HG03460 (cell line): ENCODE data around the gene FGD2.
A peak's percentile ranks its signal among the peaks of the same experiment; 100 is the strongest.

Source experiments
- ATAC-seq: cut with Tn5 transposase; IDR thresholded peaks from one replicate; pipeline ENCODE4 v1.9.1; 2021; ENCODE audit not compliant: unreplicated experiment

The FGD2 gene, protein sequence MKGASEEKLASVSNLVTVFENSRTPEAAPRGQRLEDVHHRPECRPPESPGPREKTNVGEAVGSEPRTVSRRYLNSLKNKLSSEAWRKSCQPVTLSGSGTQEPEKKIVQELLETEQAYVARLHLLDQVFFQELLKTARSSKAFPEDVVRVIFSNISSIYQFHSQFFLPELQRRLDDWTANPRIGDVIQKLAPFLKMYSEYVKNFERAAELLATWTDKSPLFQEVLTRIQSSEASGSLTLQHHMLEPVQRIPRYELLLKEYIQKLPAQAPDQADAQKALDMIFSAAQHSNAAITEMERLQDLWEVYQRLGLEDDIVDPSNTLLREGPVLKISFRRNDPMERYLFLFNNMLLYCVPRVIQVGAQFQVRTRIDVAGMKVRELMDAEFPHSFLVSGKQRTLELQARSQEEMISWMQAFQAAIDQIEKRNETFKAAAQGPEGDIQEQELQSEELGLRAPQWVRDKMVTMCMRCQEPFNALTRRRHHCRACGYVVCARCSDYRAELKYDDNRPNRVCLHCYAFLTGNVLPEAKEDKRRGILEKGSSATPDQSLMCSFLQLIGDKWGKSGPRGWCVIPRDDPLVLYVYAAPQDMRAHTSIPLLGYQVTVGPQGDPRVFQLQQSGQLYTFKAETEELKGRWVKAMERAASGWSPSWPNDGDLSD

DNA sequence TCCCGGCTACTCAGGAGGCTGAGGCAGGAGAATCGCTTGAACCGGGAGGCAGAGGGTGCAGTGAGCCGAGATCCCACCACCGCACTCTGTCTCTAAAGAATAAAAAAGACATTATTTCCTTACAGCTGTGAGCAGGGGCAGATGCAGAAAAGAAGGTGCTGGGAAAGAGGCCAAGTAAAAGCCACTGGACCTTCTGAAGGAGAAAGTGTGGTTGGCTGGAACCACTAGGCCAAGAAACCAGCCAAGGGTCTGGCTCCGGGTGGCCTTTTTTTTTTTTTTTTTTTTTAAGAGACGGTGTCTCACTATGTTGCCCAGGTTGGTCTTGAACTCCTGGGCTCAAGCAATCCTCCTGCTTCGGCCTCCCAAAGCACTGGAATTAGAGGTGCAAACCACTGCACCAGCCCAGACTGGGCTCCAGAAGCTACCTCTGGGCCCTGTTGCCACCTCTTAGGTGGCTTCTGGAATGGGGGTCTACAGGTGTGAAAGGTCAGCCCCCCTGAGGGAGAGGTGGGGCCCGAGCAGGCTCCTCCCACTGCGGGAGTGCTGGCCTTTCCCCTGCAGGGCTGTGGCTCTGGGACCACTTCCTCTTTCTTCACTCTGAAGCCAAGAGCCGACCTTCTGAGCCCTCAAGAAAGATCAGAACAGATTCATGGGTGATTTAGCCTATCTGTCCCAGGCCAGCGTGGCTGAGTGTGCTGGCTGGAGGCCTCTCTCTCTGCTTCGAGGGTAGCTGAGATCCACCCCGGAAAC lies at the start of gene FGD2:
TSS of gene FGD2 (plus strand) at position 595 of the 750 bp plus-strand sequence. CDS start 163 bp downstream, outside the sequence.
- ATAC-seq: peak; percentile 58

DNA sequence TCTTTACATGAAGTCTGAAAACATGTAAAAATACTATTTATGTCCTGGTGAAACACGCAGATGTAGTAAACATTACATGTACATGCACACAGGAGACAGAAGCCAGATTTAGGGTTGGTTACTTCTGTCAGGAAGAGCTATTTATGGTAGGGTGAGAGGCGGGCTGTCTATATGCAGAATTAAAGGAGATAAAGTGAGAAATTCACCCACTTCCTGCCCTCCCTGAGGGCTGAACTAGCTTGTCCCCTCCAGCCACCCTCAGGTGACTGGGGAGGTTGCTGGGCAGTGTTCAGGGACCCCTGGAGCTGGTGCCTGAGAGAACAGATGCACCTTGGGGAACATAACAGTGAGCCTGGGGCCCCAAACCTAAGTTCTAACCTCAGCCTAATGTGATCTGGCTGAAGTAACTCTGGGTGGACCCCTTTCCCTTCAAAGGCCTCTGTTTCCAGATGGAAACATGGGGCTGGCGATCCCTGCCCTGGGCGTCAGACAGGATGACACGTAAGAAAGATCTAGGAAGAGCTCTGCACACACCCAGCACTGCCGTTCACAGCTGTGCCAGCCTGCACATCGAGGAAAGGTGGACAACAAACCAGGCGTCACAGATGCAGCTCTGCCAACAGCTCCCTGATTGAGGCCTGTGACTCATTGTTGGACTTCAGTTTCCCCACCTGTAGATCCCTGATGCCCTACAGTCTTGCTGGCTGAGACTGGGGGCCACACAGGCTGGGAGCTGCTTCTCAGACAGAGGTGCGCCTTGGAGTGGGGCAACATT lies 49.6 kb upstream of the FGD2 start:
- no peak for ATAC-seq

DNA sequence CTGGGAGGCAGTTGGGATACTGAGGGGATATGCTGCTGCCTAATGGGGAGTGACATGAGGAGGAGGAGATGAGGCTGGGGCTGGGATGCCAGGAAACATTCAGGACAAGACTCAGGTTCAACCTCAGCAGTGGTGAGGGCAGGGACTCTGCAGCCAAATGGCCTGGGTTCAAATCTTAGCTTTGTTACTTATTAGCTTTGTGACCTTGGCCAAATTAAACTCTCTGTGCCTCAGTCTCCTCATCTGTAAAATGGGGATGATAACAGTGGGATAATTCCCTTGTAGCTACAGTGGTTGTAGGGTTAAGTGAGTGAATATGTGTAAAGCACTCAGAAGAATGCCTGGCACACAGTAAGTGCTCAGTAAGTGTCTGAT lies 49.0 kb upstream of the FGD2 start:
- ATAC-seq: no peak

DNA sequence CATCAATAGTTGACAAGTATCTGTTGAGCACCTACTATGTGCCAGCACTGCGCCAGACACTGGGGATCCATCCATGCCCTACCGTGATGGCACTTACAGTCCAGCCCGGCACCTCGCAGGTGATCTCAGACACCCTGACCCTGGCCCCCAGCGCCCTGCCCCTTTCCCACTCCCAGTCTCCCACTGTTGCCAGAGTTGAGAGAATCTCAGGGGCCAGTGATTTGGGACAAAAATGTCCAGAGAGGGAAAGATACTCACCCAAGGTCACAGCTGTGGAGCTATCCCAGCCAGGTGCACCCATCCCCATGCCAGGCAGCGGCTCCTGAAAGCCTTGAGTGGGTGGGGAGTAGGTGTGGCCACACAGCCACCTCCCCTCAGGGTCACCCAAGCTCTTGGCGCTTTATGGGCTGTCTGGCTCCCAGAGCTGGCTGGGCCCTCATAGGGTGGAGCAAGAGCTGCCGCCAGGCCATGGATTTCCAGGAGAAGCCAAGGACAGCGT lies 47.6 kb upstream of the FGD2 start:
- ATAC-seq: no peak

DNA sequence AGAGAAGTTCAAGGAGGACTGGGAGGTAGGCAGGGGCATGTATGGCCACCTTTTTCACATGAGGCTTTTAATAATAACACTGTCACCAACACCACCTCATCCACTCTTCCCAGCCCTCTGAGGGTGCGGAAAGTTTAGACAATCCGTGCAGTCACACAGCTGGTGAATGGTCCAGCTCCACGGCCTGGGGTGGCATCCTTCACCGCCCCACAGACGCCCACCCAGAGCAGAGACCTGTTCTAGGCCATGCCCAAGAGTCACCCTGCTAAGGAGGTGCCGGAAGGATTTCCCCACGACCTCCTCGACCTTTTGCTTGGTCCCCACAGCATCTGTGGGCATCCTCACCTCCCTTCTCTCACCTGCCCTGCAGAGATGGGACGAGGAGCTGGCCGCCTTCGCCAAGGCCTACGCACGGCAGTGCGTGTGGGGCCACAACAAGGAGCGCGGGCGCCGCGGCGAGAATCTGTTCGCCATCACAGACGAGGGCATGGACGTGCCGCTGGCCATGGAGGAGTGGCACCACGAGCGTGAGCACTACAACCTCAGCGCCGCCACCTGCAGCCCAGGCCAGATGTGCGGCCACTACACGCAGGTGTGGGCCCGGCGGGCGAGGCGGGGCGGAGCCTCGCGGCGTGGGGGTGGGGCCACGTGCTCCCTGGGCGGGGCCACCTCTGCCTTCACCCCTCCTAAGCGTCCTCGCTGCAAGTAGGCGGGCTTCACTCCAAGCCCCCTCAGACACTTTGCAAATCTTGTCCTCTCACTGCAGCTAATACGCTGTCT lies 46.5 kb upstream of the FGD2 start:
- no peak for ATAC-seq

DNA sequence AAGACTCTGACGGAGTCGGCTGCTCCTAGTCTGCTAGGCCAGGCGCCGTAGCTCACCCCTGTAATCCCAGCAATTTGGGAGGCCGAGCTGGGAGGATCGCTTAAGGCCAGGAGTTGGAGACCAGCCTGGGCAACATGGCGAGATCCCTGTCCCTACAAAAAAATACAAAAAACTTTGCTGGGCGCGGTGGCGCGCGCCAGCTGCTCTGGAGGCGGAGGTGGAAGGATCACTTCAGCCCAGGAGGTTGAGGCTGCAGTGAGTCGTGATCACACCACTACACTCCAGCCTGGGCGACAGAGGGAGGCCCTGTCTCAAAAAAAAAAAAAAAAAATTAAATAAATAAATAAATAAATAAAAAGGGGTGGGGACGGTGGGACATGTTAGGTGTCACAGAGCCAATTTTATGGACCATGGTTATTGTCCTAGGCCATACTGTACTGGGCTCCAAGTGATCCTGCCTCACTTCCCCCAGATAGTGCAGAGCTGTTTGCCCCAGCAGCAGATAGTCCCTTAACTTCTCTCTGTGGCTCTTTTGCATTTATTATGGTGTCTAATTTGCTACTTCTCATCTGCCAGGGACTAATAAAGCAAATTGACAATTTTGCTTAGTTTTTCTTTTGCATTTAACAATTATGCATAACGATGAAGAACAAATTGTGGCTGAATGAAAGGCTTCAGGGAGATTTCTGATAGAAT lies 45.8 kb upstream of the FGD2 start:
- no peak for ATAC-seq

DNA sequence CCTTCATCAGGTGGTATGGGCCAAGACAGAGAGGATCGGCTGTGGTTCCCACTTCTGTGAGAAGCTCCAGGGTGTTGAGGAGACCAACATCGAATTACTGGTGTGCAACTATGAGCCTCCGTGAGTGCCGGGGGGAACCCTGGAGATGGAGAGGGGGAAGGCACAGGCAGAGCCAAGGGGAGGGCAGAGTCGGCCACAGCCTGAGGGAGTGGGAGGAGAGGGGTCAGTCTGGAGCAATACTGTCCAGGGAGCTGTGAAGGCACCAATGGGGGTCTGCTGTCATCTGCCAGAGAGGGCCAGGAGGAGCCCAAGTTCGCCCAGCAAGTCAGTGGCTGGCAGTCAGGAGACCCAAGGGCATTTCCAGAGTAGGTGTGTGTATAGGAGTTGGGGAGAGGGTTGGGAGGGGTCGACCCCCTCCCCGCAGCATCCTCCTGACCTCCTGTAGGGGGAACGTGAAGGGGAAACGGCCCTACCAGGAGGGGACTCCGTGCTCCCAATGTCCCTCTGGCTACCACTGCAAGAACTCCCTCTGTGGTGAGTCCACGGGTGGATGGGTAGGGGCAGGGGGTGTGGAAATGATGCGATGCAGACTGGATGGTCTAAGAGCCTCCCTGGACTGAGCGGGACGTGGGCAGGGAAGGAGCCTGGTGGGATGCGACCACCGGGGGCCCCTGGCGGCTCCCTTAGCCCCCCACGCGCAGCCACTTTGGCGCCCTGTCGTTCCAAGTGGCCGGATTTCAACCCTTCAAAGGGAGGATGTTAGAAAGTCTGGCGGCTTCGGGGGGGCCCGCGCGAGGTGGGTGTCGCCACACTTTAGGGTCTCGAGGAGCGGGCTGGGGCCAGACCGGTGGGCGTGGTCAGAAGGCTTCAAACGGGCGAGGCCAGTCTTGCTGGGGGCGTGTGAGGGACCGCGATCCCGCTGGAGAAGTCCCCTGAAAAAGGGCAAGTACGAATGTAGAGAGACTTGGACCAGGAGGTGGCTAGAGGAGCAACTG lies 43.7 kb upstream of the FGD2 start:
- no peak for ATAC-seq

DNA sequence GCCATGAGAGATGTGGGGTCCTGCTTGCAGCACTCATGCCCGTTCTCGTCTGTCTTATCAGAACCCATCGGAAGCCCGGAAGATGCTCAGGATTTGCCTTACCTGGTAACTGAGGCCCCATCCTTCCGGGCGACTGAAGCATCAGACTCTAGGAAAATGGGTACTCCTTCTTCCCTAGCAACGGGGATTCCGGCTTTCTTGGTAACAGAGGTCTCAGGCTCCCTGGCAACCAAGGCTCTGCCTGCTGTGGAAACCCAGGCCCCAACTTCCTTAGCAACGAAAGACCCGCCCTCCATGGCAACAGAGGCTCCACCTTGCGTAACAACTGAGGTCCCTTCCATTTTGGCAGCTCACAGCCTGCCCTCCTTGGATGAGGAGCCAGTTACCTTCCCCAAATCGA lies 42.6 kb upstream of the FGD2 start:
- ATAC-seq: no peak

DNA sequence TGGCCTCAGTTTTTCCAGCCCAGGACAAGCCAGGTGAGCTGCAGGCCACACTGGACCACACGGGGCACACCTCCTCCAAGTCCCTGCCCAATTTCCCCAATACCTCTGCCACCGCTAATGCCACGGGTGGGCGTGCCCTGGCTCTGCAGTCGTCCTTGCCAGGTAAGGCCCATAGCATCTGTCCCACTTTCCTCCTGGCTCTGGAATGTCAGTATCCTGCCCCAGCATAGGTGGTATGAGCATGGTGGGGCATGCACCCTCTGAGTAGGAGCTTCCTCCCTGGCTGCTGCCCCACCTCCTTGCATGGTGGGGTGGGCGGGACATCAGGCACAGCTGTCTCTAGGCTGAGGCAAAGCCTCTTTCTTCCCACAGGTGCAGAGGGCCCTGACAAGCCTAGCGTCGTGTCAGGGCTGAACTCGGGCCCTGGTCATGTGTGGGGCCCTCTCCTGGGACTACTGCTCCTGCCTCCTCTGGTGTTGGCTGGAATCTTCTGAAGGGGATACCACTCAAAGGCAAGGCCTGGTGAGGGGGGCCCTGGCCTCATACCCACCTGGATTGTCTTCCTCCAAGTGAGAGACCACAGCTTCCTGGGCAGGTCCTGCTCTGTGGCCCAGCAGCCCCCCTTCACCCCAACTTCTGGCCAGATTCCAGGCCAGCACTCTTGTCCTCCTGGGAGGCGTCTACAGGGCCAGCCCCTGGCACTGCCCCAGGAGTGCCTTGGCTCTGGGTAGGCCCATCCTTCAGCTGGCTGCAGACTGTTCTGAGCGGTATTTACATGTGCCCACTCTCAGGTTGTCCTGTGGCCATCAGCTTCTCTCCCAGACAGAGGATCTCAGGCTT lies 41.8 kb upstream of the FGD2 start:
- ATAC-seq: no peak

DNA sequence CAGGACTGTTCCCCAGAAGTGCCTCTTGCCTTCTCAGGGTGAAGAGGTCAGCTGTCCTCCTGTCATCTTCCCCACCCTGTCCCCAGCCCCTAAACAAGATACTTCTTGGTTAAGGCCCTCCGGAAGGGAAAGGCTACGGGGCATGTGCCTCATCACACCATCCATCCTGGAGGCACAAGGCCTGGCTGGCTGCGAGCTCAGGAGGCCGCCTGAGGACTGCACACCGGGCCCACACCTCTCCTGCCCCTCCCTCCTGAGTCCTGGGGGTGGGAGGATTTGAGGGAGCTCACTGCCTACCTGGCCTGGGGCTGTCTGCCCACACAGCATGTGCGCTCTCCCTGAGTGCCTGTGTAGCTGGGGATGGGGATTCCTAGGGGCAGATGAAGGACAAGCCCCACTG lies 41.1 kb upstream of the FGD2 start:
- no peak for ATAC-seq

DNA sequence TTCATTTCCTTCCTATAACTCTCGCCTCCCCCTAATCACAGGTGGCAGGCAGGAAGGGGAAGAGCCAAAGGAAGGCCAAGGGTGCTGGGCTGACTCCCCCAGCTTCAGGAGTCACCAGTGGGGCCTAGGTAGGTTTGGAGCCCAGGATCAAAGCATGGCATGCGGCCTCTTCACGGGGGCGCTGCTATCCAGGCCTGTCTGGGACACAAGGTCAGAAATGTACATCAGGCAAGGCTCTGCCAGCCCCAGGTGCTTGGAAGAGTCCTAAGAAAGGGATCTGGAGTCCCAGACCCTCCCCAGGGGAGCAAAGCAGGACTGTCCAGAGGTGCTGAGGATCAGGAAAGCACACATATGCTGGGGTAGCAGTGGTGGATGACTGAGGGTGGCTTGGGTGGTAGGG lies 40.5 kb upstream of the FGD2 start:
- no peak for ATAC-seq

DNA sequence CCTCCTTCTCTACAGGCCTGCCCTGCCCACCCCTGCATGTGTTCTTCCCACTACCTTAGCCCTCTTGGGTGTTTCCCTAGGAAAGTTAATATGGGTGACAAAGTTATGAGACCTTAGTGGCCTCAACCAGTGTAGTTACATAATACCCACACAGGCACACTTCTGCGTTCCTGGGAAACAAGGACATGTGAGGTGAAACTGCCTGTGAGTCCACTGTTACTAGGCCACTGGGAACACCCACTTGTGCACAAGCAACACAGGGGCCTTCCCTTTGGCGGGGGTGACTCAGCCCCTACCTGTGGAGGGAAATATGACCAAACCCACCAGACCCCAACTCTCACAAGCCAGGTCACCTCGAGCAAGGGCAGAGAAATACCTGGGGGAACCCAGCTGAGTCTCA lies 38.2 kb upstream of the FGD2 start:
- ATAC-seq: no peak

DNA sequence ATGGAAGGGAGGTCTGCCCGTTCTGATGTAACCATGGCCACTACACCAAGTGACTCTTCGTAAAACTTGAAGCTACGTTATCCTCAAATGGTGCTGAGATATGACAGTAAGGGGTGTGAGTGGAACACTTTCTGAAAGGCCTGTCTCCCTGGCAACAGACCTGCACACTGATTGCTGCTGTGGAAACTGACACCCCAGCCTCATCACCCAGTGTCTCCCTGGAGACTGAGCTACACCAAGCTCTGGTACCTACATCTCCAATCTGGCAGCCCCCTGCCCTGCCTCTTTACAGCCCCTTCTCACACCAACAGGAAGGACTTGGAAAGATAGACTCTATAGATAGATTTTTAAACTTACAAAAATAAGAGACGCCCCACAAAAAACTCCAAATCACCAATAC lies 37.7 kb upstream of the FGD2 start:
- ATAC-seq: no peak

DNA sequence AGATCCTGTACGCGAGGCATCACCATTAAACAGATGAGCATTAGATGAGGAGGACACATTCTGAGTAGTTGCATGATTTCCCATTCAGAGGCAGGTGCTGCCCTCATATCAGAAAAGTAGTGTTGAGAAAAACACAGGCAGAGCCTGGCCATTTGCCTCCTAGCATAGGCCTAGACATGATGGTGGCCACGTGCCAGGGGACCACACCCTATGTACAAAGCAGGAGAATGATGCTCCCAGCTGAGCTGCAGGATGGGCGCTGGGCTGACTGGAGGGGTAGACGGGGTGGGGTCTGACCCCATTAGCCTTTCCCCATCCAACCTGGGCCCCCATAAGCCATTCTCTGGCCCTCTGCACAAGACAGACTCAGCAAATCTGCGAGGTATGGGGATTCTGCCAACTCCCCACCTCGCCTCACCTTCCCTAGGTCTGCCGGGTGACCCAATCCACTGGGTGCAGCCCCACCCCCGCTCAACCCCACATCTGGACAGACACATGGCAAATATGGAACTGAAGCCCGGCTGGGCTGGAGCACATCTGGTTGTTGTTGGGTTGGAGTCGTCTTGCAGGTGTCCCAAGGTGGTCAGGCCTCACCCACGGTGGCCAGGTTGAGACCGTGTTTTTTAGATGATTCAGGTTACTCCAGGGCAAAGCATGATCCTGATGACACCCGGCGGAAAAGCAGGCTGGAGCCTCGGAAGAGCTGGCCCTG lies 37.0 kb upstream of the FGD2 start:
- ATAC-seq: no peak

DNA sequence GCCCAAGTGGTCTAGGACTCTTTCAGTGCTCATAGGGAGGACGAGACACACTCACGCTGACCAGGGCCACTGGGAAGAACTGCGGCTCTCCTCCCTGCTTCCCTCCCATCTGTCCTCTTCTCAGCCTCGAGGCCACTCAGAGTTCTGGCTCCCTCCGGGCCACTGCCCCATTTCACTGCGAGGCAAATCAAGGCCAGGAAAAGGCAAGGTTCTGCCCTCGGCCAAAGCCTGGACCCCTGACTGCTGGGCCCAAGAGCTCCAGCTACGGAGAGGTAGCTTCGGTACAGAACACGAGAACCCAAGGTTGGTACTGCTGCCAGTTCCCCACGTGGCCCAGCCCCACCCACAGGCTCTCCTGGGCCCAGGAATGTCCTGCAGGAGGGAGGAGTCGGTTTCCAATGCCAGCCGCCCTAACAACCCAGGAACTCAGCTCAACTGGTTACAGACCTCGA lies 36.2 kb upstream of the FGD2 start:
- ATAC-seq: no peak

DNA sequence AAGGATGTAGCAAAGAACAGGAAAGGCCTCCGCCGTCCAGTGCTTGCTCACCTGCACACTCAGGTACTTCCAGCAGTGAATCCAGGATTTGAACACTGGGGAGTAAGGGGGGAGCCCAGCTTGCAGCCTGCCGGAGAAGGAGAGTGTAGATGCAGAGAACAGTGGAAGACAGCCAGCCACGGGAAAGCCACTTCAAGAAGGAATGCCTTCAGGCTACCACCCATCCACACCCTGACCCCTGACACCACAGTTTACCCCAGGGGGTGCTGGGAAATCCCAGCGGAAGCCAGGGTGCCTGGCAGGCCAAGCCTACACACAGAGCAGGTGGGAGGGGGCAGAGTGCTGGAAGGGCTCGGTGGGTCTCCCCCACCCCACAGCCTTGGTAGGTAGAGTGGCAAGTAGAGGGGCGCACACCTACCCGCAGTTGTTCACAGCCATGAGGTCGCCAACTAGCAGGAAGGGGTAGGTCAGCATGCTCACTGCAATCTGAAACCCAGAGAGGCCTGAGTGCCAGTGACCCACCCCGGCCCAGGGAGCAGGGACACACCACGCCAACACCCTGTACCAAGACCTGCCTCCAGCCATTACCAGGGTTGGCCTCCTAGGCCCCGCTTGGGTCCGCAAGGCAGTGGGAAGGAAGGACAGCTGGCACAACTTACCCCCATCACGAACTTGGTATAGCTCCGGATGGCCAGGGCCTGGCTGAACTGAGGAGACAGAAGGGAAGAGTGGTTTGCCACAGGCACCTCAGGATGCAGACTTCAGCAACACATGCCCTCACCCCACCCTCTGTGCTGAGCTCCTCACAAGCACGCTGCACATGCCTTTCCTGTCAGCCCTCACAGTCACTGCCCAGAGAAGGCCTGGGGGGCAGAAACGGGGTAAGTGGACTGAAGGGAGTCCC lies 35.2 kb upstream of the FGD2 start:
- no peak for ATAC-seq
